Mucosa of gallbladder (tissue), 1 donor: Measurements from ENCODE around the gene ZNF773. TPM values are rescaled to one million over a fixed set of nuclear protein-coding genes. Genes with fewer than 3 reads are reported as not detected.

Experiments
- total RNA-seq: library from RNA; stranded (reverse); gene quantifications from one replicate; pipeline ENCODE4 v1.2.1, GENCODE V29; 2021
- donor health status: DM: no; HTN: no; CAD: no.

The ZNF773 gene
- total RNA-seq, 1 donor from 2014 or later, result 9.9 TPM

Other genes with a start within 250 kb of the ZNF773 start
- gene ZNF460, start 219.5 kb upstream of the ZNF773 start, total RNA-seq, result 63.1 TPM
- gene ZNF543, start 179.5 kb upstream of the ZNF773 start, total RNA-seq, result 10.6 TPM
- gene ZNF304, start 148.7 kb upstream of the ZNF773 start, total RNA-seq, result 11.6 TPM
- gene TRAPPC2B, start 136.4 kb upstream of the ZNF773 start, total RNA-seq, result 10.6 TPM
- gene ZNF547, start 136.4 kb upstream of the ZNF773 start, total RNA-seq, result 5.6 TPM
- gene ZNF548, start 110.1 kb upstream of the ZNF773 start, total RNA-seq, result 23.5 TPM
- gene ZNF17, start 88.8 kb upstream of the ZNF773 start, total RNA-seq, result 14.4 TPM
- 9.8 TPM for gene ZNF749, start 64.6 kb upstream of the ZNF773 start, total RNA-seq
- 0.95 TPM for gene VN1R1, start 42.8 kb upstream of the ZNF773 start, total RNA-seq
- 18.9 TPM for gene ZNF772, start 22.4 kb upstream of the ZNF773 start, total RNA-seq
- gene ZNF419, start 12.2 kb upstream of the ZNF773 start, total RNA-seq, result 9.6 TPM
- 8.0 TPM for gene ZNF549, start 27.4 kb downstream of the ZNF773 start, total RNA-seq
- gene ZNF550, start 59.9 kb downstream of the ZNF773 start, total RNA-seq, result 15.1 TPM
- 7.1 TPM for gene ZNF416, start 79.0 kb downstream of the ZNF773 start, total RNA-seq
- gene ZIK1, start 84.2 kb downstream of the ZNF773 start, total RNA-seq, result 7.6 TPM
- 5.1 TPM for gene ZNF530, start 99.9 kb downstream of the ZNF773 start, total RNA-seq
- gene ZNF134, start 114.3 kb downstream of the ZNF773 start, total RNA-seq, result 19.0 TPM
- gene ZNF211, start 133.2 kb downstream of the ZNF773 start, total RNA-seq, result 19.6 TPM
- not detected for gene ZSCAN4, start 169.0 kb downstream of the ZNF773 start, total RNA-seq
- 5.3 TPM for gene ZNF551, start 182.0 kb downstream of the ZNF773 start, total RNA-seq
- 11.7 TPM for gene ZNF154, start 209.3 kb downstream of the ZNF773 start, total RNA-seq
- gene ZNF671, start 227.7 kb downstream of the ZNF773 start, total RNA-seq, result 14.9 TPM
- 21.6 TPM for gene ZNF776, start 246.9 kb downstream of the ZNF773 start, total RNA-seq